B cell (primary cell): ENCODE data around the gene NR1H2.

Experiments used
- EZH2 ChIP-seq: IDR thresholded peaks from 2 replicates; pipeline ENCODE4 v1.6.1; 2012; ENCODE audit warnings: borderline replicate concordance, low read depth, mild to moderate bottlenecking, moderate library complexity, low read length; ENCODE audit not compliant: insufficient read depth, poor library complexity, severe bottlenecking
- TF ChIP-seq, protein P1 (sequence below): fragments of 200-600 bp; IDR thresholded peaks from one replicate; pipeline ENCODE4 v1.8.0; 2022; ENCODE audit warnings: antibody characterized with exemption, mild to moderate bottlenecking

DNA sequence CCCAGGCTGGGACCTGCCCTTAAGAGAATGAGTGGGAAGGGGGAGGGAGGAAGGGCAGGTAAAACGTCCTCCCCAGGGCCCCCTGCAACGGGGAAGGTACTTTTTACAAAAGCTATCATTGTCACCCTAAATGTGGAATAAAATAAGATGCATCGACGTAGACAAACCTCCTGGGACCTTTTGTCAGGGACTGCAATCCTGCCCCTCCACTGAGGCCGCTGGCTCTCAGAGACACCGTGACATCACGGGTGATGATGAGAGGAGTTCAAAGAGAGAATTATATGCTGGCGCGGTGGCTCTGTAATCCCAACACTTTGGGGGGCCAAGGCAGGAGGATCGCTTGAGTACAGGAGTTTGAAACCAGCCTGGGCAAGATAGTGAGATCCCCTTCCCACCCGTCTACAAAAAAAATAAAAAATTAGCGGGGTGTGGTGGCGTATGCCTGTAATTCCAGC lies 54.7 kb downstream of the NR1H2 start:
- TF ChIP-seq, protein P1, sequence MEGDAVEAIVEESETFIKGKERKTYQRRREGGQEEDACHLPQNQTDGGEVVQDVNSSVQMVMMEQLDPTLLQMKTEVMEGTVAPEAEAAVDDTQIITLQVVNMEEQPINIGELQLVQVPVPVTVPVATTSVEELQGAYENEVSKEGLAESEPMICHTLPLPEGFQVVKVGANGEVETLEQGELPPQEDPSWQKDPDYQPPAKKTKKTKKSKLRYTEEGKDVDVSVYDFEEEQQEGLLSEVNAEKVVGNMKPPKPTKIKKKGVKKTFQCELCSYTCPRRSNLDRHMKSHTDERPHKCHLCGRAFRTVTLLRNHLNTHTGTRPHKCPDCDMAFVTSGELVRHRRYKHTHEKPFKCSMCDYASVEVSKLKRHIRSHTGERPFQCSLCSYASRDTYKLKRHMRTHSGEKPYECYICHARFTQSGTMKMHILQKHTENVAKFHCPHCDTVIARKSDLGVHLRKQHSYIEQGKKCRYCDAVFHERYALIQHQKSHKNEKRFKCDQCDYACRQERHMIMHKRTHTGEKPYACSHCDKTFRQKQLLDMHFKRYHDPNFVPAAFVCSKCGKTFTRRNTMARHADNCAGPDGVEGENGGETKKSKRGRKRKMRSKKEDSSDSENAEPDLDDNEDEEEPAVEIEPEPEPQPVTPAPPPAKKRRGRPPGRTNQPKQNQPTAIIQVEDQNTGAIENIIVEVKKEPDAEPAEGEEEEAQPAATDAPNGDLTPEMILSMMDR, result no peak
- no peak for TF ChIP-seq EZH2
